Activated CD8-positive, alpha-beta T cell treated with anti-CD3 and anti-CD28 coated beads for 36 hours (primary cell): Measurements from ENCODE around the gene ZNF397. TPM values are rescaled to one million over a fixed set of nuclear protein-coding genes. Genes with fewer than 3 reads are reported as not detected.

ENCODE experiments used
- ATAC-seq: fragments of 200-7000 bp; cut with Tn5 transposase; one replicate; pipeline ENCODE4 v1.10.0; 2021; ENCODE audit warnings: mild to moderate bottlenecking, moderate library complexity
- CTCF ChIA-PET: fragments of 350-600 bp; sonication (Branson Sonifier 250); formaldehyde crosslinking; loops from one replicate; lab custom pipeline; 2021; ENCODE audit warnings: antibody characterized with exemption; lab: Charles Lee
- POLR2A ChIA-PET: fragments of 350-600 bp; sonication (Branson Sonifier 250); formaldehyde crosslinking; loops from one replicate; lab custom pipeline; 2021; ENCODE audit warnings: antibody characterized with exemption; lab: Charles Lee
- DNase-seq: peaks from one replicate; pipeline ENCODE4 v3.0.0-alpha.2; 2020
- H3K27ac Mint-ChIP-seq: one replicate; pipeline ENCODE4 v1.8.0; 2021; ENCODE audit warnings: mild to moderate bottlenecking, mixed read lengths
- H3K27me3 Mint-ChIP-seq: one replicate; pipeline ENCODE4 v1.8.0; 2021; ENCODE audit warnings: mixed read lengths
- H3K36me3 Mint-ChIP-seq: one replicate; pipeline ENCODE4 v1.8.0; 2021; ENCODE audit warnings: low read depth, mixed read lengths
- H3K4me1 Mint-ChIP-seq: one replicate; pipeline ENCODE4 v1.8.0; 2021; ENCODE audit warnings: low read depth, mixed read lengths
- H3K4me3 Mint-ChIP-seq: one replicate; pipeline ENCODE4 v1.8.0; 2021; ENCODE audit warnings: mild to moderate bottlenecking, moderate library complexity, mixed read lengths
- H3K9me3 Mint-ChIP-seq: one replicate; pipeline ENCODE4 v1.8.0; 2021; ENCODE audit warnings: mixed read lengths
- intact Hi-C: fragments of 100-400 bp; cut with micrococcal nuclease; formaldehyde crosslinking; loops from one replicate; pipeline ENCODE4 v1.10.0; 2022
- total RNA-seq, 2 experiments: library from RNA; stranded (reverse); gene quantifications; one replicate each; pipeline ENCODE4 v1.2.3, GENCODE V29; 2021
- TF ChIP-seq, protein P1 (sequence below): fragments of 200-600 bp; IDR thresholded peaks from one replicate; pipeline ENCODE4 v1.8.0; 2022; ENCODE audit warnings: antibody characterized with exemption, mild to moderate bottlenecking

ZNF397 gene
- total RNA-seq, 2 experiments from 2014 or later = 17.9 to 18.9 TPM

DNA sequence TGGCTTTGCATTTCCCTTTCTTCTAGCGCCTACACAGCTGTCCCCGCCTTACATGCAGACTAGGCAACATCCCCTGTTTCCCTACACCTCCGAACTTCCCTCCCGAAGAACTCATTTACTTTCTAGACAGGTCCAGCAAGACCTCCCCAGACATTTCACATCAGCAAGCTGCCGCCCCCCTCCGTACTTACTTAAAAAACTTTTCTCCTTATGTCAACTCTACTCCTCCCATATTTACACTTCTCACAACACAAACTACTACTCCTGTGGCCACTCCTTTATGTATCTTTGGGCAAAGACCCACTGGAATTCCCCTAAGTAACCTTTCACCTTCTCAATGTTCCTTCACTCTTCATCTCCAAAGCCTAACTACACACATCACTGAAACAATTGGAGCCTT is 20.4 kb upstream of the ZNF397 start:
- ChIA-PET CTCF (interaction anchor here (1.1 kb wide), 1 partner anchor 166 kb away, joined by 3 read pairs; no protein-coding TSS in a partner anchor), POLR2A (no interaction called here)
- TF ChIP-seq, protein P1, sequence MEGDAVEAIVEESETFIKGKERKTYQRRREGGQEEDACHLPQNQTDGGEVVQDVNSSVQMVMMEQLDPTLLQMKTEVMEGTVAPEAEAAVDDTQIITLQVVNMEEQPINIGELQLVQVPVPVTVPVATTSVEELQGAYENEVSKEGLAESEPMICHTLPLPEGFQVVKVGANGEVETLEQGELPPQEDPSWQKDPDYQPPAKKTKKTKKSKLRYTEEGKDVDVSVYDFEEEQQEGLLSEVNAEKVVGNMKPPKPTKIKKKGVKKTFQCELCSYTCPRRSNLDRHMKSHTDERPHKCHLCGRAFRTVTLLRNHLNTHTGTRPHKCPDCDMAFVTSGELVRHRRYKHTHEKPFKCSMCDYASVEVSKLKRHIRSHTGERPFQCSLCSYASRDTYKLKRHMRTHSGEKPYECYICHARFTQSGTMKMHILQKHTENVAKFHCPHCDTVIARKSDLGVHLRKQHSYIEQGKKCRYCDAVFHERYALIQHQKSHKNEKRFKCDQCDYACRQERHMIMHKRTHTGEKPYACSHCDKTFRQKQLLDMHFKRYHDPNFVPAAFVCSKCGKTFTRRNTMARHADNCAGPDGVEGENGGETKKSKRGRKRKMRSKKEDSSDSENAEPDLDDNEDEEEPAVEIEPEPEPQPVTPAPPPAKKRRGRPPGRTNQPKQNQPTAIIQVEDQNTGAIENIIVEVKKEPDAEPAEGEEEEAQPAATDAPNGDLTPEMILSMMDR = no peak
- no peaks in the 10 kb centered on the region for H3K27me3 Mint-ChIP-seq
- ATAC-seq = no peak
- intact Hi-C loops = no loop called here
- H3K9me3 Mint-ChIP-seq = no peaks in the 10 kb centered on the region
- H3K27ac Mint-ChIP-seq = no peak overlapping the region
- no peaks in the 10 kb centered on the region for H3K36me3 Mint-ChIP-seq
- H3K4me1 Mint-ChIP-seq = no peaks in the 10 kb centered on the region
- no peak for DNase-seq
- no peak overlapping the region for H3K4me3 Mint-ChIP-seq

DNA sequence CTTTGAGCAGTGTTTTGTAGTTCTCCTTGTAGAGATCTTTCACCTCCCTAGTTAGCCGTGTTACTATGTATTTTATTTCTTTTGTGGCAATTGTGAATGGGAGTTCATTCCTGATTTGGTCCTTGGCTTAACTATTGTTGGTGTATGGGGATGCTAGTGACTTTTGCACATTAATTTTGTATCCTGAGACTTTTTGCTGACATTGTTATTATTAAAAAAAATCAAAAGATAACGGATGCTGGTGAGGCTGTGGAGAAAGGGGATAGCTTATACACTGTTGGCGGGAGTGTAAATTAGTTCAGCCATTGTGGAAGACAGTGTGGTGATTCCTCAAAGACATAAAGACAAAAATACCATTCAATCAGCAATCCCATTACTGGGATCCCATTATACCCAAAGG is 17.0 kb upstream of the ZNF397 start:
- POLR2A ChIA-PET = no interaction called here
- Mint-ChIP-seq H3K9me3 (no peaks in the 10 kb centered on the region), H3K27ac (no peak overlapping the region), H3K4me3 (no peak overlapping the region), H3K36me3 (no peaks in the 10 kb centered on the region), H3K4me1 (no peaks in the 10 kb centered on the region), H3K27me3 (no peaks in the 10 kb centered on the region)
- intact Hi-C loops = no loop called here
- CTCF ChIA-PET = no interaction called here
- TF ChIP-seq, protein P1 = no peak
- no peak for DNase-seq
- ATAC-seq = no peak

DNA sequence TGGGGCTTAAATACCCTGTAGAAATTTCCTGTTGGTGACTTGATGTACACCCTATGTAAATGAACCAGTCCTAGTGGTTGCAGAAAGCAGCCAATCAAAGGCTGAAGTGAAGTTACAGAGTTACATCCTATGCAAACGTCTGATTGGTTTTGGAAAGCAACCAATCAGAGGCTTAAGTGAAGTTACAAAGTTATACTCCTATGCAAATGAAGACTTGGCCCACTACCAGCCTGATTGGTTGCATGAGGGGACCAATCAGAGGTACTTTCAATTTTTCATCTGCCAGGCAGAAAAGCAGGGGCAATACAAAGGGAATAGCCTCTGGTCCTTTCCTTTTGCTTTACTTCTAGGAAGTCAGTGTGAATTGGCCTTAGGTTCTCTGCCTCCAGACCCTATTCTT is 13.6 kb upstream of the ZNF397 start:
- ATAC-seq = peak; percentile 54
- intact Hi-C loops = no loop called here
- no peak for DNase-seq
- H3K36me3 Mint-ChIP-seq = no peaks in the 10 kb centered on the region
- POLR2A ChIA-PET = no interaction called here
- TF ChIP-seq, protein P1 = no peak
- H3K4me1 Mint-ChIP-seq = peaks cover 3% of the 10 kb centered on the region
- CTCF ChIA-PET = interaction anchor here (0.6 to 1.5 kb wide), 3 partner anchors 14 to 664 kb away, joined by 3 to 4 read pairs (median 3); no protein-coding TSS in a partner anchor
- no peaks in the 10 kb centered on the region for H3K27me3 Mint-ChIP-seq
- H3K9me3 Mint-ChIP-seq = no peaks in the 10 kb centered on the region
- H3K4me3 Mint-ChIP-seq = no peak overlapping the region
- H3K27ac Mint-ChIP-seq = no peak overlapping the region

DNA sequence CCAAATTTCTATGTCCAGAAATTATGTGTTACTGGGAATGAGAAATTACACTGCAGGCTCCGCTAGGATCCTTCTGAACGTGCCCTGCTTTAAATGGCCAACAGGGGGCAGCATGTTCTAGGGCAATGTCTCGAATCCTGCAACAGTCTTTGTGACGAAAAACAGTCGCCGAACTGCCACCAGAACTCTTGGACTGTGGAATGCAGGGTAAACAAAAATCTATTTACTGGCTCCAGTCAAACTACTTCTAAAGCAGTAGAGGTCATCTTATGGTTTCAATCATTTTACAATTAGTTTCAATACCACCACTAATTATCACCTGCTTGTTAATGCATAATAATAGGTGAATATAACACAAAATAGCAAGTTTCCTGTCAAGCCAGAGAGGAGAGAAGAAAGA is 9.8 kb upstream of the ZNF397 start:
- POLR2A ChIA-PET = interaction anchor here (1.4 kb wide), 1 partner anchor 94 kb away, joined by 3 read pairs; no protein-coding TSS in a partner anchor
- DNase-seq = peak; percentile 87
- intact Hi-C loops = loop anchor here (1.0 to 10.0 kb wide), 2 partner anchors 124 to 154 kb away; no protein-coding TSS in a partner anchor
- H3K9me3 Mint-ChIP-seq = no peaks in the 10 kb centered on the region
- no peaks in the 10 kb centered on the region for H3K27me3 Mint-ChIP-seq
- H3K36me3 Mint-ChIP-seq = no peaks in the 10 kb centered on the region
- peaks cover 3% of the 10 kb centered on the region for H3K4me1 Mint-ChIP-seq
- H3K4me3 Mint-ChIP-seq = peak overlapping the region; percentile 63
- TF ChIP-seq, protein P1 = peak; percentile 95
- ATAC-seq = peak; percentile 91
- CTCF ChIA-PET = interaction anchor here (0.7 to 4.7 kb wide), 30 partner anchors 9 to 281 kb away, joined by 3 to 41 read pairs (median 4); partner anchors contain the start of genes ZNF24 and ZNF397
- H3K27ac Mint-ChIP-seq = no peak overlapping the region

DNA sequence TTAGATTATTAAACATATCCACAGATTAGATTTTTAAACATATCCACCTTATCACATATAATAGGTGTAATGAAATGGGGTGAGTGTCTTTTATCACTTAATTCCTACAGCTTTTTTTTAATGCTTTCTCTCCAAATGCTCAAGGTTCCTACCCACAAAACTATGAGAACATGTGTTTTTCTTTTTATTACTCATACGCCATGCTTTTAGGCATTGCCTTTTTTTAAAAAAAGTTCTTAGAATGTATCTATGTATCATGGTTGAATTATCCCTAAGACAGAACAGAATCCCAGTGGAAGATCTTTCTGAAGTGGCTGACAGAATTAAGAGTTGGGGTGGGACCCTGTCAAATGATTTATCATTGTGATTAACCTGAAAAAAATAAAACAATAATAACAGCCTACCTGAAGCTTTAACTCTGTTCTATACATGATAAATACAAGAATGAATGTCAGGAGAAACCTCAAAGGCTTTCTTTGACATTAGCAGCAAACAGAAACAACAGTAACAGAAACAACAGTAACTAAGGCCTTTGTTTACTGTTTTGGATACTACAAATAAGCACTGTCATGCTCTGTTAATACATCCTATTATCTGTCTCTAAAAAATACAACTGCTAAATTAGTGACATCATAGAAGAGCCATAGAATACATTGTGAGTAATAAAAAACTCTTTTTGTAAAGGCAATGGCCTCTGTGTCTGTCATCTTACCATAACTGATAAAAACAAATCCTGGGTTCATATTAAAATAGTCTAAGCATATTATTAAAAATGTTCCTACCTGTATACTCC is 4.1 kb upstream of the ZNF397 start:
- intact Hi-C loops = loop anchor here (10.0 kb wide), 1 partner anchor 148 kb away; no protein-coding TSS in a partner anchor
- DNase-seq (no peak), ATAC-seq (no peak)
- Mint-ChIP-seq H3K4me1 (peaks cover 2% of the 10 kb centered on the region), H3K27ac (no peak overlapping the region), H3K4me3 (no peak overlapping the region), H3K27me3 (no peaks in the 10 kb centered on the region), H3K36me3 (no peaks in the 10 kb centered on the region), H3K9me3 (no peaks in the 10 kb centered on the region)
- CTCF ChIA-PET = interaction anchor here (1.0 to 1.2 kb wide), 2 partner anchors 118 to 150 kb away, joined by 3 to 6 read pairs; no protein-coding TSS in a partner anchor
- TF ChIP-seq, protein P1 = no peak
- POLR2A ChIA-PET = interaction anchor here (0.6 kb wide), 1 partner anchor 699 kb away, joined by 3 read pairs; no protein-coding TSS in a partner anchor
